Measurements from ENCODE around the gene C10orf53.
A peak's percentile ranks its signal among the peaks of the same experiment; 100 is the strongest.

The C10orf53 gene

DNA sequence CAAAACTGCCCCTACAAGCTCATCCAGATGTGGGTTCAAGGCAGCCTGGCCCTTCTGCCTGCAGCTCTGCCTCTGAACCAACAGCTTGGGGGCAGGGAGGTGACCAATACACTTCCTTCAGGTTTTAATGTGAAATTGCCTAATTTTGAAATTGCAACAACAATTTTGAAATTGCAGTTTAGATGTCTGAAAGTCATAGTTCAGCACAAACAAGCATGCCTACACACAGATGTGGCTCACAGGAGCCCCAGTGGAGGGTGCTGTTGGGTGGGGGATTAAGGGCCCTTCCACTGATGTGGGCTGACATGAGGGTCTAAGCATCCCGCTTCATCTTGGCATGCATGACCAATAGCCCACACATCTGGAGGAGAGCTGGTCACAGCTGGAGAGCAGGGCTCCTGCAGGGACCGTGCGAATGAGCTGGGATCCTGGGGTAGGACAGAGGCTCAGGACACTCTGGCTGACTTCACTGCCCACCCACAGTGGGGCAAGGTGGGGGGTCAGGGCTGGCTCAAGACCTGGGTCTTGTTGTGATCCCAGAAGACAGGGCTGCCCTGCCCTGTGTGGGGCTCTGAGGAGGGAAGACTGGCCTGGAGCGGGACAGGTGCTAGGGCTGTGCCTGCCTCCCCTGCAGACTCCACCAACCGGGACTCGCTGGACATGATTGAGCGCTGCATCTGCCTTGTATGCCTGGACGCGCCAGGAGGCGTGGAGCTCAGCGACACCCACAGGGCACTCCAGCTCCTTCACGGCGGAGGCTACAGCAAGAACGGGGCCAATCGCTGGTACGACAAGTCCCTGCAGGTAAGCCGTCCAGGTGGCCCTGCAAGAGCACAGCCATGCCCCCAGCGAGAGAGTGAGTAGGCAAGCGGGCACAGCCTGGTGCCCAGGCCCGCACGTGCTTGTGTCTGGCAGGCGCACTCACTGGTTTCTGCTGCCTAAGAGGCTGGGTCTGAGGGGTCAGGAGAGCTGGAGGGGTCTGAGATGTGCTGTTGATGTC lies 33.3 kb upstream of the C10orf53 start:
- Histone ChIP-seq H3K9me2 (replicated peaks; ENCODE audit: control insufficient read depth, low read length) (no peaks in the 10 kb centered on the region), H3K27me3 (ENCODE audit: control insufficient read depth, low read length) (no peaks in the 10 kb centered on the region; the same call in 1 of the 2 replicates), H3K9me3 (ENCODE audit: control insufficient read depth, insufficient read depth, low read length) (no peaks in the 10 kb centered on the region), H3F3A (ENCODE audit: control insufficient read depth, insufficient read depth) (peaks cover 4% of the 10 kb centered on the region; the same call in 1 of the 2 replicates), H3K79me2 (ENCODE audit: control insufficient read depth, low read length) (no peaks in the 10 kb centered on the region), H3K36me3 (ENCODE audit: control insufficient read depth, low read length) (no peaks in the 10 kb centered on the region), H3K4me3 (ENCODE audit: low read length) (no peak overlapping the region), H4K20me1 (ENCODE audit: control insufficient read depth, insufficient read depth, low read depth, low read length) (no peaks in the 10 kb centered on the region), H3K4me1 (ENCODE audit: control insufficient read depth, low read length) (peaks cover 39% of the 10 kb centered on the region), H3K4me2 (ENCODE audit: low read length) (no peak overlapping the region), H3K27ac (ENCODE audit: low read depth, low read length) (no peak overlapping the region)
- TF ChIP-seq EZH2phosphoT487 (IDR thresholded peaks at IDR 0.05; ENCODE audit: borderline replicate concordance, low read length), result no peak
- TF ChIP-seq, protein P1, sequence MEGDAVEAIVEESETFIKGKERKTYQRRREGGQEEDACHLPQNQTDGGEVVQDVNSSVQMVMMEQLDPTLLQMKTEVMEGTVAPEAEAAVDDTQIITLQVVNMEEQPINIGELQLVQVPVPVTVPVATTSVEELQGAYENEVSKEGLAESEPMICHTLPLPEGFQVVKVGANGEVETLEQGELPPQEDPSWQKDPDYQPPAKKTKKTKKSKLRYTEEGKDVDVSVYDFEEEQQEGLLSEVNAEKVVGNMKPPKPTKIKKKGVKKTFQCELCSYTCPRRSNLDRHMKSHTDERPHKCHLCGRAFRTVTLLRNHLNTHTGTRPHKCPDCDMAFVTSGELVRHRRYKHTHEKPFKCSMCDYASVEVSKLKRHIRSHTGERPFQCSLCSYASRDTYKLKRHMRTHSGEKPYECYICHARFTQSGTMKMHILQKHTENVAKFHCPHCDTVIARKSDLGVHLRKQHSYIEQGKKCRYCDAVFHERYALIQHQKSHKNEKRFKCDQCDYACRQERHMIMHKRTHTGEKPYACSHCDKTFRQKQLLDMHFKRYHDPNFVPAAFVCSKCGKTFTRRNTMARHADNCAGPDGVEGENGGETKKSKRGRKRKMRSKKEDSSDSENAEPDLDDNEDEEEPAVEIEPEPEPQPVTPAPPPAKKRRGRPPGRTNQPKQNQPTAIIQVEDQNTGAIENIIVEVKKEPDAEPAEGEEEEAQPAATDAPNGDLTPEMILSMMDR (IDR thresholded peaks at IDR 0.05; ENCODE audit: low read depth, low read length, poor library complexity, severe bottlenecking), result no peak

- peaks cover 52% of the 10 kb centered on the region for H3K4me1 ChIP-seq (ENCODE audit: control insufficient read depth, low read length)
- no peaks in the 10 kb centered on the region for H4K20me1 ChIP-seq (ENCODE audit: control insufficient read depth, insufficient read depth, low read depth, low read length)
- no peak overlapping the region for H3K4me3 ChIP-seq (ENCODE audit: low read length)
- H3K9me3 ChIP-seq (ENCODE audit: control insufficient read depth, insufficient read depth, low read length), result no peaks in the 10 kb centered on the region
- H3K36me3 ChIP-seq (ENCODE audit: control insufficient read depth, low read length), result no peaks in the 10 kb centered on the region
- H3K79me2 ChIP-seq (ENCODE audit: control insufficient read depth, low read length), result no peaks in the 10 kb centered on the region
- TF ChIP-seq EZH2phosphoT487 (IDR thresholded peaks at IDR 0.05; ENCODE audit: borderline replicate concordance, low read length), result no peak
- TF ChIP-seq, protein P1 (IDR thresholded peaks at IDR 0.05; ENCODE audit: low read depth, low read length, poor library complexity, severe bottlenecking), result no peak
- no peak overlapping the region for H3K4me2 ChIP-seq (ENCODE audit: low read length)
- H3K27me3 ChIP-seq (ENCODE audit: control insufficient read depth, low read length), result no peaks in the 10 kb centered on the region
- no peaks in the 10 kb centered on the region for H3K9me2 ChIP-seq (replicated peaks; ENCODE audit: control insufficient read depth, low read length)
- H3K27ac ChIP-seq (ENCODE audit: low read depth, low read length), result no peak overlapping the region
- peaks cover 4% of the 10 kb centered on the region; the same call in 1 of the 2 replicates for H3F3A ChIP-seq (ENCODE audit: control insufficient read depth, insufficient read depth)
Measured at GRCh38 chr10:49647554-49647953, 31.9 kb upstream of the C10orf53 start.

DNA sequence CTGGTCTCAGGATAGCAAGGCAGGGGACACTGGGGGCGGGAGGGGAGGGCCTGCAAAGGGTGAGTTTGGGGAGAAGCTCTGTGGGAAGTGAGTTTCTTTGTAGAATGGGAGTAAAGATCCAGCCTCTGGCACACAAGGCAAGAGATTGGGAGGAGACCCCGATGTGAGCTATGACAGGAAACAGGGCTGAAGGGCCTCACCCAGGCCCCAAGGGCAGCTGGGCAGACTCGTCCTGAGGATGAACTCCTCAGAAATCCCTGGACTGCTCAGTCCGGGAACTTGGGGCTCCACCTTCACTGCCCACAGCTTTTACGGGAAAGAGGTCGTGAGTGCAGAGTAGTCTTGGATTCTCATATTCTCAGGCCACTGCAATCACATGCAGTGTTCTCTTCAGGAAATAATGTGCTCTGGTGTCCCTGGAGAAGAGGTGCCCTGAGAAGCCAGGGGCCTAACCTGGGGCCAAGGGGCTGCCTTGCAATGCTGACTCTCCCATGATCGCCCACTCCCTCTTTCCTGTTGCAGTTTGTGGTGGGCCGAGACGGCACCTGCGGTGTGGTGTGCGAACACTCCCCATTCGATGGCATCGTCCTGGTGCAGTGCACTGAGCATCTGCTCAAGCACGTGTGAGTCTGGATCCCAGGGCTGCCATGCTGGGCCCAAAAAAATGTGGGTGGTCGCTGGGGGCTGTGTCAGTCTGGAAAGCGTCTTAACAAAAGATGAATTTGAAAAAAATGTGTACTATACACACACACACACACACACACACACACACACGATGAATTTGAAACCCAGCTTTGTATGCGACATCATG lies 31.3 kb upstream of the C10orf53 start:
- H3K27me3 ChIP-seq (ENCODE audit: control insufficient read depth, low read length), result no peaks in the 10 kb centered on the region
- no peaks in the 10 kb centered on the region for H3K9me3 ChIP-seq (ENCODE audit: control insufficient read depth, insufficient read depth, low read length)
- H4K20me1 ChIP-seq (ENCODE audit: control insufficient read depth, insufficient read depth, low read depth, low read length), result no peaks in the 10 kb centered on the region
- H3K27ac ChIP-seq (ENCODE audit: low read depth, low read length), result peak overlapping the region; percentile 85
- H3K4me1 ChIP-seq (ENCODE audit: control insufficient read depth, low read length), result peaks cover 53% of the 10 kb centered on the region
- H3K4me2 ChIP-seq (ENCODE audit: low read length), result peak overlapping the region; percentile 80
- H3F3A ChIP-seq (ENCODE audit: control insufficient read depth, insufficient read depth), result peaks cover 4% of the 10 kb centered on the region; the same call in 1 of the 2 replicates
- no peaks in the 10 kb centered on the region for H3K9me2 ChIP-seq (replicated peaks; ENCODE audit: control insufficient read depth, low read length)
- H3K36me3 ChIP-seq (ENCODE audit: control insufficient read depth, low read length), result no peaks in the 10 kb centered on the region
- TF ChIP-seq, protein P1 (IDR thresholded peaks at IDR 0.05; ENCODE audit: low read depth, low read length, poor library complexity, severe bottlenecking), result no peak
- TF ChIP-seq EZH2phosphoT487 (IDR thresholded peaks at IDR 0.05; ENCODE audit: borderline replicate concordance, low read length), result no peak
- no peaks in the 10 kb centered on the region for H3K79me2 ChIP-seq (ENCODE audit: control insufficient read depth, low read length)
- peak overlapping the region; percentile 67 for H3K4me3 ChIP-seq (ENCODE audit: low read length)

Data from DOHH2 (cell line).